ENCODE data around the gene CRY1.

CRY1 gene

GRCh38 chr12:106980944-106981343 lies 112.4 kb downstream of the CRY1 start:
- peaks cover 24% of the 10 kb centered on the region for H3K4me1 Mint-ChIP-seq
- H3K27me3 Mint-ChIP-seq = no peaks in the 10 kb centered on the region
- H3K9me3 Mint-ChIP-seq = peaks cover 11% of the 10 kb centered on the region
- ATAC-seq = no peak
- no peak overlapping the region for H3K27ac Mint-ChIP-seq
- H3K4me3 Mint-ChIP-seq = no peak overlapping the region
- peaks cover 30% of the 10 kb centered on the region for H3K36me3 Mint-ChIP-seq

GRCh38 chr12:106978035-106978800 lies 115.1 kb downstream of the CRY1 start:
- no peaks in the 10 kb centered on the region for H3K9me3 Mint-ChIP-seq
- no peak for ATAC-seq
- H3K27ac Mint-ChIP-seq = no peak overlapping the region
- peaks cover 11% of the 10 kb centered on the region for H3K36me3 Mint-ChIP-seq
- H3K4me3 Mint-ChIP-seq = no peak overlapping the region
- H3K27me3 Mint-ChIP-seq = no peaks in the 10 kb centered on the region
- peaks cover 21% of the 10 kb centered on the region for H3K4me1 Mint-ChIP-seq

GRCh38 chr12:106976668-106977067 lies 116.7 kb downstream of the CRY1 start:
- Mint-ChIP-seq H3K36me3 (peaks cover 8% of the 10 kb centered on the region), H3K27ac (no peak overlapping the region), H3K9me3 (no peaks in the 10 kb centered on the region), H3K4me3 (no peak overlapping the region), H3K27me3 (no peaks in the 10 kb centered on the region), H3K4me1 (peaks cover 21% of the 10 kb centered on the region)
- no peak for ATAC-seq

- Mint-ChIP-seq H3K4me1 (peaks cover 21% of the 10 kb centered on the region), H3K27me3 (no peaks in the 10 kb centered on the region), H3K4me3 (no peak overlapping the region), H3K27ac (peak overlapping the region; percentile 17), H3K9me3 (no peaks in the 10 kb centered on the region), H3K36me3 (peaks cover 10% of the 10 kb centered on the region)
- no peak for ATAC-seq
Measured at GRCh38 chr12:106975993-106976658, 117.2 kb downstream of the CRY1 start.

GRCh38 chr12:106975098-106975497 lies 118.3 kb downstream of the CRY1 start:
- H3K36me3 Mint-ChIP-seq = peaks cover 15% of the 10 kb centered on the region
- ATAC-seq = no peak
- peaks cover 25% of the 10 kb centered on the region for H3K4me1 Mint-ChIP-seq
- H3K4me3 Mint-ChIP-seq = no peak overlapping the region
- no peaks in the 10 kb centered on the region for H3K9me3 Mint-ChIP-seq
- H3K27ac Mint-ChIP-seq = peak overlapping the region; percentile 17
- H3K27me3 Mint-ChIP-seq = no peaks in the 10 kb centered on the region

GRCh38 chr12:106974511-106974910 lies 118.8 kb downstream of the CRY1 start:
- Mint-ChIP-seq H3K36me3 (peaks cover 15% of the 10 kb centered on the region), H3K27me3 (no peaks in the 10 kb centered on the region), H3K4me1 (peaks cover 25% of the 10 kb centered on the region), H3K27ac (peak overlapping the region; percentile 17), H3K9me3 (no peaks in the 10 kb centered on the region), H3K4me3 (no peak overlapping the region)
- peak; percentile 73 for ATAC-seq

GRCh38 chr12:106973545-106973944 lies 119.8 kb downstream of the CRY1 start:
- peaks cover 15% of the 10 kb centered on the region for H3K36me3 Mint-ChIP-seq
- H3K4me1 Mint-ChIP-seq = peaks cover 25% of the 10 kb centered on the region
- H3K27ac Mint-ChIP-seq = no peak overlapping the region
- no peaks in the 10 kb centered on the region for H3K9me3 Mint-ChIP-seq
- H3K4me3 Mint-ChIP-seq = no peak overlapping the region
- no peaks in the 10 kb centered on the region for H3K27me3 Mint-ChIP-seq
- no peak for ATAC-seq

- Mint-ChIP-seq H3K36me3 (peaks cover 26% of the 10 kb centered on the region), H3K4me1 (peaks cover 25% of the 10 kb centered on the region), H3K9me3 (no peaks in the 10 kb centered on the region), H3K27me3 (no peaks in the 10 kb centered on the region), H3K27ac (no peak overlapping the region), H3K4me3 (no peak overlapping the region)
- ATAC-seq = no peak
Measured at GRCh38 chr12:106971065-106971464, 122.3 kb downstream of the CRY1 start.

- Mint-ChIP-seq H3K36me3 (peaks cover 50% of the 10 kb centered on the region), H3K27me3 (no peaks in the 10 kb centered on the region), H3K9me3 (no peaks in the 10 kb centered on the region), H3K27ac (no peak overlapping the region), H3K4me3 (no peak overlapping the region), H3K4me1 (no peaks in the 10 kb centered on the region)
- no peak for ATAC-seq
Measured at GRCh38 chr12:106964526-106964925, 128.8 kb downstream of the CRY1 start.

- Mint-ChIP-seq H3K4me1 (peaks cover 8% of the 10 kb centered on the region), H3K4me3 (no peak overlapping the region), H3K9me3 (no peaks in the 10 kb centered on the region), H3K36me3 (peaks cover 40% of the 10 kb centered on the region), H3K27me3 (no peaks in the 10 kb centered on the region), H3K27ac (no peak overlapping the region)
- no peak for ATAC-seq
Measured at GRCh38 chr12:106962286-106962685, 131.1 kb downstream of the CRY1 start.

- Mint-ChIP-seq H3K27me3 (no peaks in the 10 kb centered on the region), H3K4me3 (no peak overlapping the region), H3K4me1 (peaks cover 20% of the 10 kb centered on the region)
Measured at GRCh38 chr12:106960443-106960842, 132.9 kb downstream of the CRY1 start.

GRCh38 chr12:106957583-106957982 lies 135.8 kb downstream of the CRY1 start:
- Mint-ChIP-seq H3K36me3 (peaks cover 9% of the 10 kb centered on the region), H3K27ac (no peak overlapping the region), H3K4me1 (peaks cover 25% of the 10 kb centered on the region), H3K9me3 (no peaks in the 10 kb centered on the region), H3K27me3 (no peaks in the 10 kb centered on the region), H3K4me3 (peak overlapping the region; percentile 97)
- ATAC-seq = no peak

More at GRCh38 chr12:106960443-106960842, 132.9 kb downstream of the CRY1 start:
- no peak for ATAC-seq
- H3K9me3 Mint-ChIP-seq = no peaks in the 10 kb centered on the region
- no peak overlapping the region for H3K27ac Mint-ChIP-seq
- peaks cover 33% of the 10 kb centered on the region for H3K36me3 Mint-ChIP-seq

- Mint-ChIP-seq H3K27ac (peak overlapping the region; percentile 93), H3K4me3 (peak overlapping the region; percentile 97), H3K36me3 (peaks cover 5% of the 10 kb centered on the region), H3K27me3 (no peaks in the 10 kb centered on the region), H3K9me3 (no peaks in the 10 kb centered on the region), H3K4me1 (peaks cover 25% of the 10 kb centered on the region)
- ATAC-seq = peak; percentile 65
Measured at GRCh38 chr12:106956048-106956578, 137.2 kb downstream of the CRY1 start.

- H3K27me3 Mint-ChIP-seq = no peaks in the 10 kb centered on the region
Measured at GRCh38 chr12:106955377-106956047, 137.8 kb downstream of the CRY1 start, which contains the start of gene TMEM263. TSS of gene TMEM263 (plus strand) at chr12:106955907. CDS start at chr12:106967117, 11,210 bp downstream.

More at GRCh38 chr12:106955377-106956047, 137.8 kb downstream of the CRY1 start, which contains the start of gene TMEM263:
- peaks cover 25% of the 10 kb centered on the region for H3K4me1 Mint-ChIP-seq
- H3K4me3 Mint-ChIP-seq = peak within 1 kb of the TSS; percentile 97
- H3K36me3 Mint-ChIP-seq = no peaks in the 10 kb centered on the region
- peak within 1 kb of the TSS; percentile 93 for H3K27ac Mint-ChIP-seq
- H3K9me3 Mint-ChIP-seq = no peaks in the 10 kb centered on the region
- ATAC-seq = peak; percentile 93

Measured in stimulated activated memory B cell treated with anti-CD40 and anti-IgM and Interleukin-4, amounts not matched to agents 10 μg/mL and 1 μg/mL and 100 μg/mL, for 72 hours (primary cell).